Kidney (tissue), 14 donors: Measurements from ENCODE around the gene KCNK1. TPM values are rescaled to one million over a fixed set of nuclear protein-coding genes. Genes with fewer than 3 reads are reported as not detected.
A peak's percentile ranks its signal among the peaks of the same experiment; 100 is the strongest.

Experiments used
- DNase-seq, 5 donors: peaks; one replicate each; pipeline ENCODE4 v3.0.0-alpha.2; 2013 to 2020
- FAIRE-seq: peaks from 2 replicates; lab custom pipeline; 2012; peaks lifted over from hg19 to GRCh38; lab: Jason Lieb, UNC
- H3K27ac ChIP-seq, 2 donors: one replicate each; pipeline ENCODE4 v1.7.0; 2013; ENCODE audit warnings: low read depth in 2 of 2, low read length in 2 of 2, inconsistent platforms in 1 of 2
- H3K27me3 ChIP-seq: one replicate; pipeline ENCODE4 v1.7.1; 2013; ENCODE audit warnings: low read length, inconsistent platforms; ENCODE audit not compliant: control insufficient read depth, insufficient read depth
- H3K36me3 ChIP-seq, 3 donors: one replicate each; pipeline versions ENCODE4 v1.7.0 to v1.7.1; 2013; ENCODE audit warnings: low read length in 3 of 3, control low read depth in 1 of 3, inconsistent platforms in 1 of 3; ENCODE audit not compliant: insufficient read depth in 3 of 3, control insufficient read depth in 2 of 3
- H3K4me1 ChIP-seq, 3 donors: one replicate each; pipeline versions ENCODE4 v1.7.0 to v1.7.1; 2013; ENCODE audit warnings: low read length in 3 of 3, inconsistent platforms in 1 of 3, low read depth in 1 of 3; ENCODE audit not compliant: control insufficient read depth in 2 of 3, insufficient read depth in 2 of 3
- H3K4me3 ChIP-seq, 3 donors: one replicate each; pipeline versions ENCODE4 v1.7.0 to v1.8.1; 2013; ENCODE audit warnings: low read length in 3 of 3, control low read depth in 1 of 3, inconsistent platforms in 1 of 3
- H3K9ac ChIP-seq, 3 donors: one replicate each; pipeline versions ENCODE4 v1.7.0 to v1.7.1; 2013; ENCODE audit warnings: low read length in 3 of 3, control low read depth in 1 of 3, inconsistent platforms in 1 of 3
- H3K9me3 ChIP-seq, 3 donors: one replicate each; pipeline versions ENCODE4 v1.7.0 to v1.7.1; 2013; ENCODE audit warnings: low read length in 3 of 3, control low read depth in 1 of 3, inconsistent platforms in 1 of 3; ENCODE audit not compliant: control insufficient read depth in 2 of 3, insufficient read depth in 1 of 3
- CTCF ChIP-seq: IDR thresholded peaks from 3 replicates; pipeline ENCODE4 v1.5.1; 2012; ENCODE audit warnings: mild to moderate bottlenecking, moderate library complexity, borderline replicate concordance; ENCODE audit not compliant: insufficient read depth; ENCODE audit errors: extremely low read depth
- intact Hi-C: fragments of 100-400 bp; cut with DNase I; formaldehyde crosslinking; loops from one replicate; pipeline ENCODE4 v1.11.1; 2022
- polyA plus RNA-seq: library from polyadenylated mRNA; stranded (reverse); fragments of 350-450 nt; fragmentation: Illumina TruSeq; extraction: RNeasy Lipid Tissue Mini Kit (QIAGEN cat#74804); gene quantifications from one replicate; pipeline ENCODE4 v1.2.3, GENCODE V29; 2014; ENCODE audit warnings: low read depth, low replicate concordance; ENCODE audit not compliant: insufficient read depth
- total RNA-seq: library from RNA; stranded (reverse); fragmentation: NEBNext Ultra II Directional; extraction: Animal tissue kit (Norgen Biotek cat#: 25700); gene quantifications from one replicate; pipeline ENCODE4 v1.2.1, GENCODE V29; 2021
- donor health status: control.
- donor health status: control.
- donor health status: control.
- donor health status: control.
- donor health status: control.
- donor health status: DM: yes; HTN: yes; CAD: no.
- donor health status: Normal renal cell carcinoma (clear cell type).

The KCNK1 gene
- total and polyA plus RNA-seq, 2 donors from 2014 or later: 10.0 to 10.7 TPM

- no peaks in the 10 kb centered on the region for H3K9me3 ChIP-seq
- H3K36me3 ChIP-seq: no peaks in the 10 kb centered on the region
- H3K27me3 ChIP-seq: no peaks in the 10 kb centered on the region
- TF ChIP-seq CTCF: no peak
- no peak for DNase-seq
- peak overlapping the region; percentile 59 to 63 for H3K27ac ChIP-seq
- intact Hi-C loops: no loop called here
- FAIRE-seq: peak; percentile 90
- peaks cover 0 to 13% (median 8%) of the 10 kb centered on the region in 3 donors for H3K4me1 ChIP-seq
- no peak overlapping the region for H3K4me3 ChIP-seq
- no peak overlapping the region for H3K9ac ChIP-seq
Observed at GRCh38 chr1:233677690-233678354, 63.9 kb downstream of the KCNK1 start.

GRCh38 chr1:233679030-233679429 lies 65.1 kb downstream of the KCNK1 start:
- intact Hi-C loops: no loop called here
- H3K27me3 ChIP-seq: no peaks in the 10 kb centered on the region
- H3K4me3 ChIP-seq: no peak overlapping the region
- TF ChIP-seq CTCF: no peak
- peaks cover 0 to 6% (median under 1%) of the 10 kb centered on the region in 3 donors for H3K4me1 ChIP-seq
- H3K36me3 ChIP-seq: no peaks in the 10 kb centered on the region
- no peak overlapping the region for H3K9ac ChIP-seq
- FAIRE-seq: no peak
- H3K9me3 ChIP-seq: no peaks in the 10 kb centered on the region
- H3K27ac ChIP-seq: no peak overlapping the region
- DNase-seq: peak in 1 of 5 donors; percentile 23

- Histone ChIP-seq H3K9me3 (no peaks in the 10 kb centered on the region), H3K4me3 (no peak overlapping the region), H3K36me3 (no peaks in the 10 kb centered on the region), H3K9ac (no peak overlapping the region), H3K4me1 (peaks cover 0 to 6% (median 0%) of the 10 kb centered on the region in 3 donors), H3K27ac (no peak overlapping the region), H3K27me3 (no peaks in the 10 kb centered on the region)
- FAIRE-seq (no peak), DNase-seq (no peak)
- intact Hi-C loops: no loop called here
- no peak for TF ChIP-seq CTCF
Observed at GRCh38 chr1:233679591-233680373, 65.9 kb downstream of the KCNK1 start.
